ENCODE measurements around the gene USH2A. TPM values are rescaled to one million over a fixed set of nuclear protein-coding genes. Genes with fewer than 3 reads are reported as not detected.

USH2A gene
- total RNA-seq, 1 experiment from 2014 or later = not detected

DNA sequence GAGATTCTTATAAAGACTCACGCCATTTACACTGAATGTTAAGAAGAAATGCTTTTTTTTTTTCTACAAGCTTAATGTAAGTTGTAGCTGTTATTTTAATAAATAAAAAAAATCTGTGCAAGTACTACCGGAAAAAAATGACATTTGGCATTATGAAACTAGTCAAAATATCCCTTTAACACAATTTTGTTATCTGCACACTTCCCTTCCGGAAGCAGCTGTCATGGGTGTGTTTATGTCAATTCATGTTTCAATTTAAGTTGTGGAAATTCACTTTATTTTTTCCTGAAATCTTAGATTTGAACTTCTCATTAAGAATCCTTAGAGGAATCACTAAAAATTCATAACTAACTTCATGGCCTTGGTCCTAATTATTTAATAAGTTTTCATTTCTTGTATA, 548.0 kb downstream of the USH2A start:
- no peak overlapping the region for H3K4me2 ChIP-seq (ENCODE audit: low read length)
- H3K9me2 ChIP-seq (ENCODE audit: insufficient read depth) = no peaks in the 10 kb centered on the region
- DNase-seq (ENCODE audit: low read depth, low spot score) = no peak
- no peak for ATAC-seq
- H3K9me3 ChIP-seq (ENCODE audit: control insufficient read depth in 1 of 2, insufficient read depth in 1 of 2, low read depth in 1 of 2, low read length in 2 of 2) = no peaks in the 10 kb centered on the region
- TF ChIP-seq CBX3 (IDR thresholded peaks at IDR 0.05; ENCODE audit: low read depth) (no peak), SRF (IDR thresholded peaks at IDR 0.05; ENCODE audit: low read depth) (no peak), POLR2A (IDR thresholded peaks at IDR 0.05; ENCODE audit: borderline replicate concordance, extremely low read depth, insufficient read depth, insufficient read length) (no peak), EGR1 (IDR thresholded peaks at IDR 0.05; ENCODE audit: low read depth) (no peak), TCF7L2 (IDR thresholded peaks at IDR 0.05; ENCODE audit: borderline replicate concordance, extremely low read depth, insufficient read depth, insufficient read length) (no peak), FOSL1 (IDR thresholded peaks at IDR 0.05; ENCODE audit: low read depth) (no peak), EZH2phosphoT487 (IDR thresholded peaks at IDR 0.05; ENCODE audit: borderline replicate concordance) (no peak), YY1 (IDR thresholded peaks at IDR 0.05; ENCODE audit: extremely low read depth, insufficient replicate concordance, low read depth, low read length) (no peak), SIN3A (IDR thresholded peaks at IDR 0.05; ENCODE audit: low read depth) (no peak), ZFX (IDR thresholded peaks at IDR 0.05) (no peak), EZH2 (IDR thresholded peaks at IDR 0.05) (no peak), JUND (IDR thresholded peaks at IDR 0.05) (no peak), SP1 (IDR thresholded peaks at IDR 0.05; ENCODE audit: low read depth) (no peak)
- TF ChIP-seq, protein P1, sequence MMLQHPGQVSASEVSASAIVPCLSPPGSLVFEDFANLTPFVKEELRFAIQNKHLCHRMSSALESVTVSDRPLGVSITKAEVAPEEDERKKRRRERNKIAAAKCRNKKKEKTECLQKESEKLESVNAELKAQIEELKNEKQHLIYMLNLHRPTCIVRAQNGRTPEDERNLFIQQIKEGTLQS (IDR thresholded peaks at IDR 0.05) = no peak
- TF ChIP-seq, protein P2, sequence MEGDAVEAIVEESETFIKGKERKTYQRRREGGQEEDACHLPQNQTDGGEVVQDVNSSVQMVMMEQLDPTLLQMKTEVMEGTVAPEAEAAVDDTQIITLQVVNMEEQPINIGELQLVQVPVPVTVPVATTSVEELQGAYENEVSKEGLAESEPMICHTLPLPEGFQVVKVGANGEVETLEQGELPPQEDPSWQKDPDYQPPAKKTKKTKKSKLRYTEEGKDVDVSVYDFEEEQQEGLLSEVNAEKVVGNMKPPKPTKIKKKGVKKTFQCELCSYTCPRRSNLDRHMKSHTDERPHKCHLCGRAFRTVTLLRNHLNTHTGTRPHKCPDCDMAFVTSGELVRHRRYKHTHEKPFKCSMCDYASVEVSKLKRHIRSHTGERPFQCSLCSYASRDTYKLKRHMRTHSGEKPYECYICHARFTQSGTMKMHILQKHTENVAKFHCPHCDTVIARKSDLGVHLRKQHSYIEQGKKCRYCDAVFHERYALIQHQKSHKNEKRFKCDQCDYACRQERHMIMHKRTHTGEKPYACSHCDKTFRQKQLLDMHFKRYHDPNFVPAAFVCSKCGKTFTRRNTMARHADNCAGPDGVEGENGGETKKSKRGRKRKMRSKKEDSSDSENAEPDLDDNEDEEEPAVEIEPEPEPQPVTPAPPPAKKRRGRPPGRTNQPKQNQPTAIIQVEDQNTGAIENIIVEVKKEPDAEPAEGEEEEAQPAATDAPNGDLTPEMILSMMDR (IDR thresholded peaks at IDR 0.05 in 2 of 3, conservative IDR thresholded peaks at IDR 0.05 in 1 of 3; ENCODE audit: borderline replicate concordance in 1 of 3, insufficient read depth in 1 of 3, low read depth in 2 of 3, low read length in 2 of 3) = no peak
- TF ChIP-seq, protein P3, sequence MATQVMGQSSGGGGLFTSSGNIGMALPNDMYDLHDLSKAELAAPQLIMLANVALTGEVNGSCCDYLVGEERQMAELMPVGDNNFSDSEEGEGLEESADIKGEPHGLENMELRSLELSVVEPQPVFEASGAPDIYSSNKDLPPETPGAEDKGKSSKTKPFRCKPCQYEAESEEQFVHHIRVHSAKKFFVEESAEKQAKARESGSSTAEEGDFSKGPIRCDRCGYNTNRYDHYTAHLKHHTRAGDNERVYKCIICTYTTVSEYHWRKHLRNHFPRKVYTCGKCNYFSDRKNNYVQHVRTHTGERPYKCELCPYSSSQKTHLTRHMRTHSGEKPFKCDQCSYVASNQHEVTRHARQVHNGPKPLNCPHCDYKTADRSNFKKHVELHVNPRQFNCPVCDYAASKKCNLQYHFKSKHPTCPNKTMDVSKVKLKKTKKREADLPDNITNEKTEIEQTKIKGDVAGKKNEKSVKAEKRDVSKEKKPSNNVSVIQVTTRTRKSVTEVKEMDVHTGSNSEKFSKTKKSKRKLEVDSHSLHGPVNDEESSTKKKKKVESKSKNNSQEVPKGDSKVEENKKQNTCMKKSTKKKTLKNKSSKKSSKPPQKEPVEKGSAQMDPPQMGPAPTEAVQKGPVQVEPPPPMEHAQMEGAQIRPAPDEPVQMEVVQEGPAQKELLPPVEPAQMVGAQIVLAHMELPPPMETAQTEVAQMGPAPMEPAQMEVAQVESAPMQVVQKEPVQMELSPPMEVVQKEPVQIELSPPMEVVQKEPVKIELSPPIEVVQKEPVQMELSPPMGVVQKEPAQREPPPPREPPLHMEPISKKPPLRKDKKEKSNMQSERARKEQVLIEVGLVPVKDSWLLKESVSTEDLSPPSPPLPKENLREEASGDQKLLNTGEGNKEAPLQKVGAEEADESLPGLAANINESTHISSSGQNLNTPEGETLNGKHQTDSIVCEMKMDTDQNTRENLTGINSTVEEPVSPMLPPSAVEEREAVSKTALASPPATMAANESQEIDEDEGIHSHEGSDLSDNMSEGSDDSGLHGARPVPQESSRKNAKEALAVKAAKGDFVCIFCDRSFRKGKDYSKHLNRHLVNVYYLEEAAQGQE (IDR thresholded peaks at IDR 0.05; ENCODE audit: low read depth) = no peak
- ChIA-PET CTCF (no interaction called here), RAD21 (ENCODE audit: low non-redundant PET in 1 of 2, low total read pairs in 2 of 2, uncharacterized antibody in 2 of 2, unreplicated experiment in 2 of 2) (no interaction called here), POLR2A (no interaction called here)
- no peaks in the 10 kb centered on the region for H3K4me1 ChIP-seq (ENCODE audit: control insufficient read depth in 1 of 2, insufficient read depth in 2 of 2, low read length in 2 of 2)
- no peaks in the 10 kb centered on the region for H3K36me3 ChIP-seq (ENCODE audit: control insufficient read depth in 1 of 2, insufficient read depth in 2 of 2, low read length in 2 of 2)
- no peaks in the 10 kb centered on the region for H3K79me2 ChIP-seq (ENCODE audit: insufficient read depth, low read length)
- H3K9ac ChIP-seq (ENCODE audit: low read length) = no peak overlapping the region
- BruUV-seq (replicated peaks) = no TSS peak
- H2AFZ ChIP-seq (ENCODE audit: low read depth, low read length, poor library complexity, severe bottlenecking) = no peak overlapping the region
- intact Hi-C loops (cut with micrococcal nuclease) = no loop called here
- H3K27ac ChIP-seq (ENCODE audit: low read depth, low read length) = no peak overlapping the region
- H3K4me3 ChIP-seq (replicated peaks in 1 of 2; ENCODE audit: low read depth in 1 of 2, low read length in 2 of 2) = no peak overlapping the region
- no peaks in the 10 kb centered on the region for H4K20me1 ChIP-seq (ENCODE audit: insufficient read depth)
- H3K27me3 ChIP-seq (ENCODE audit: insufficient read depth, low read length) = no peaks in the 10 kb centered on the region

Measured in HCT116 (cell line).